GM08714 (cell line): ENCODE results near the gene ARL6IP4.

Experiments used
- H3K4me3 ChIP-seq: fragments of 200-500 bp; sonication (Bioruptor generic); 2 replicates; pipeline ENCODE4 v1.5.1; 2014; ENCODE audit warnings: mild to moderate bottlenecking, low read length, inconsistent platforms
- ZNF274 ChIP-seq: IDR thresholded peaks from 2 replicates; pipeline ENCODE4 v1.6.1; 2012; ENCODE audit warnings: mild to moderate bottlenecking, low read depth, low read length

Gene ARL6IP4

GRCh38 chr12:122996188-122996601 lies 15.7 kb downstream of the ARL6IP4 start:
- H3K4me3 ChIP-seq = no peak overlapping the region
- TF ChIP-seq ZNF274 = no peak

- H3K4me3 ChIP-seq = no peak overlapping the region
- no peak for TF ChIP-seq ZNF274
Measured at GRCh38 chr12:122996621-122997342, 16.3 kb downstream of the ARL6IP4 start.

DNA sequence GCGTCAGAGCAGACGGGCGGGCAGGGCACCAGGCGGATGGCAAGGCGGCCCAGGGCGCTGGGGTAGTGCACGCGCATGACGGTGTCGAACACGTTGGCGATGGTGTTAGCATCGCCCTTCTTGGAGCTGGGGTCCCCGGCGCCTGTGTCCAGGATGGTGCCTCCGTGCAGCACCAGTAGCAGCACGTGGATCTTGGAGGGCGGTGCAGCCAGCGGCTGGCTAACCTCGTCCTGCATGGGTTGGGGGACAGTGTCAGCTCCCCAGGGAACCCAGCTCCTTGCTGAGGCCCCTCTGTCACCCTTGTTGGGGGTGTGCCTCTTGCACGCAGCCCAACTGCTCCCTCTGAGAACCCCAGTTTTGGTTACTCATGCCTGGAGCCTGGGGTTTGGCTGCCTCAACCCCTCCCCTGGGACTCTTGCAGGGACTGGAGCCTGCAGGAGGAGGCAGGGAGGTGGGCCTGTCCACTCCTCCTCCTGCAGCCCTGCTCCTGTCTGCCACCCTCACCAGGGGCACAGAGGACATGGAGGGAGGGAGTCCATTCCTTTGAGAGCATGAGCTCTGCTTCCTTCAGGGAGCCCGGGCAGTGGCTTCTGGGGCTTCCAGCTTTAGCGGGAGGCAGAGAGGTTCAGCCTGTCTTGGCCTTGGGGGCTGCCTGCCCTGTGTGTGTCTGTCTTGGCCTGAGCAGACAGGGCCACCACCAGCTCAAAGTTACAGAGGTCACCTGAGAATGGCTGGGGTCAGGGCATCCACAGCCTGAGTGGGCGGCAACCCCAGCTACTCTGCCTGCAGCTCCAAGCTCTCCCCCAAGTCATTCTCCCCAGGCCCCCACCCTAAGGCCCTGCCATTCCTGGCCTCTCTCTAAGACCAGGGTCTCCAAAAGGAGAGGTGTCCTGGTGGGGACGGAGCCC lies 17.1 kb downstream of the ARL6IP4 start:
- TF ChIP-seq ZNF274 = no peak
- H3K4me3 ChIP-seq = no peak overlapping the region

DNA sequence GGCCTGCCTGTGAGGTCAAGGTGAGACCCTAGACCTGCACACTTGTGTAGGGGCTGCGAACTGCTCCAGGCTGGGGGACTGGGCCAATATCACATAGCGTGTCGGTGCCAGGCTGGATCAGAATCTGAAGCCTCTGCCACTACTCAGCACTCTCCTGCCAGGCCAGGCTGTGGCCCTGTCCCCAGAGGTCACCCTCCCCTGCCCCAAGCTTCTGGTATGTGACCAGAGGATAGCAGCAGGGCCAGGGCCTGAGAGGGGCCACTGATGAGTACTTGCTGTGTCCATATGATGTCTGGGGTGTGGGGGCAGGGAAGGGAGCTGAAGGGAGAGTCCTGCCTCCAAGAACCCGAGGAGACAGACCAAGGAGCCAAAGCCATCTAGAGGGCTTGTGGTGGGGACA lies 17.8 kb downstream of the ARL6IP4 start:
- no peak for TF ChIP-seq ZNF274
- no peak overlapping the region for H3K4me3 ChIP-seq

DNA sequence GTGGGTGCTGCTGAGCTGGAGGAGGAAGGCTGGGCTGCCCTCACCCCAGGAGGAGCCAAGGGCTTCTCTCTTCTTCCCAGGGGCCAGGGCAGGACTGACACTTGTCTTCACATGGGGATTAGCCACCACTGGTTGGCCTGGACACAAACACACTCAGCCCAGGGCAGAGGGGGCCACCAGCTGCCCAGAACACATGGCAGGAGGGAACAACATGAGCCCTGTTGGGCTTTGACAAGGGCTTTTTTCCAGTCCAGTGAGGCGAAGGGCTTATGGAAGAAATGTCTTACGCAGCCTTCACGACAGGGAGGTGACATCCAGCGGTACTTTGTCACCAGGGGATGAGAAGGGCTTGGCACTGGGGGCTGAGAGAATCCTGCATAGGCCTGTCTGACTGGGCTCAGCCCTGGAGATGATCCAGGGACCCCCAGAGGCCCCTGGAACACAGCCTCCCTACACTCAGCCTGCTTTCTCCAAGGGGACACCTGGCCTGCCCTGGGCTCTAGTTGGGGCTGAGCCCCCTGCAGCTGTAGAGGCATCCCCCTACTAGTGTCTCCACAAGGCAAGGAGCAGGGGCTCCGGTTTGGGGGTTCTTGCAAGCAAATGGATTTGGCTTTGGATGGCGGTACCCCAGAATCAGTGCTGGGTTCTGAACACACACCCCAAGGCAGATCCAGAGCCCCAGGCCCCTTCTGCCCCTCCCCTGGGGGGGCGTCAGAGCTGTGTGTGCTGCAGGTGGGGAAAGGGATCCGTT lies 18.9 kb downstream of the ARL6IP4 start:
- TF ChIP-seq ZNF274 = no peak
- H3K4me3 ChIP-seq = no peak overlapping the region

GRCh38 chr12:122999986-123000420 lies 19.5 kb downstream of the ARL6IP4 start:
- no peak for TF ChIP-seq ZNF274

GRCh38 chr12:123000578-123000977 lies 20.1 kb downstream of the ARL6IP4 start:
- no peak overlapping the region for H3K4me3 ChIP-seq
- no peak for TF ChIP-seq ZNF274

More at GRCh38 chr12:122999986-123000420, 19.5 kb downstream of the ARL6IP4 start:
- no peak overlapping the region for H3K4me3 ChIP-seq

- no peak for TF ChIP-seq ZNF274
Measured at GRCh38 chr12:123001464-123001863, 21.0 kb downstream of the ARL6IP4 start.

DNA sequence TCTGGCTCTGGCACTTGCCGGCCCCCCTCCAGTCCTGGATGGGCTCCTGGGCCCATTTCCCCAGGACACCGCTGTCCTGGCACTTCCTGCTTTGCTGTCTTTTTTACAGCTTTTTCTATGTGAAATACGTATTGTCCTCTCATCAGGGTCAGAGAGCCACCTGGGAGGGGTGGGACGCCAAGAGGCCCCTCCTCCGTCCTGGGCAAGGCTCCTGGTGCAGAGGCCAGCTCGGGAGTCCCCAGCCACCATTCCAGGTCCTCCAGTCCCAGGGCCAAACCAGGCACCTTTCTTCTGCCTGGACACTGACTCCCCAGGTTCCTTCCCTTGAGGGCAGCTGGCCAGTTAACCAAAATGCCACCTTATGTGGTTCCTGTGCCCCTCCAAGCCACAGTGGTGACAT lies 22.8 kb downstream of the ARL6IP4 start:
- no peak overlapping the region for H3K4me3 ChIP-seq
- no peak for TF ChIP-seq ZNF274

More at GRCh38 chr12:123001464-123001863, 21.0 kb downstream of the ARL6IP4 start:
- H3K4me3 ChIP-seq = no peak overlapping the region

DNA sequence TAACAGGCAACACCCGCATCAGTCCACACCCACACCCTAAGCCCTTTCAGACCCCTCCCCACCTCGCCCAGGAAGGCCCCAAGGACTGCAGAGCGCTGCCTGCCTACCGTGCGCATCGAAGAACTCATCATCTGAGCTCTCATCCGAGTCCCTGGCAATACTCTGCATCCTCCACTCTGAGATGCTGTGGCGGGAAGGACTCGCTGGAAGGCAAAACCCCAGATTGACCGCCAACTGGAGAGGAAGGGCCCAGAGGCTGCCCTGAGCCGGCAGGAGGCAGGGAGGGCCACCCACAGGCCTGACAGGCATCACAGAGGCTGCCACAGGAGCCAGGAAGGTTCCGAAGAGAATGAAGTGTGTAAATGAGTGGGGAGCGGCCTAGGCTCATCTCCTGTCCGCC lies 23.8 kb downstream of the ARL6IP4 start:
- no peak for TF ChIP-seq ZNF274
- no peak overlapping the region for H3K4me3 ChIP-seq

- no peak for TF ChIP-seq ZNF274
- H3K4me3 ChIP-seq = no peak overlapping the region
Measured at GRCh38 chr12:123005081-123005626, 24.7 kb downstream of the ARL6IP4 start.

GRCh38 chr12:123006977-123007376 lies 26.5 kb downstream of the ARL6IP4 start:
- TF ChIP-seq ZNF274 = no peak
- no peak overlapping the region for H3K4me3 ChIP-seq

GRCh38 chr12:123010110-123010509 lies 29.6 kb downstream of the ARL6IP4 start:
- no peak for TF ChIP-seq ZNF274
- no peak overlapping the region for H3K4me3 ChIP-seq

DNA sequence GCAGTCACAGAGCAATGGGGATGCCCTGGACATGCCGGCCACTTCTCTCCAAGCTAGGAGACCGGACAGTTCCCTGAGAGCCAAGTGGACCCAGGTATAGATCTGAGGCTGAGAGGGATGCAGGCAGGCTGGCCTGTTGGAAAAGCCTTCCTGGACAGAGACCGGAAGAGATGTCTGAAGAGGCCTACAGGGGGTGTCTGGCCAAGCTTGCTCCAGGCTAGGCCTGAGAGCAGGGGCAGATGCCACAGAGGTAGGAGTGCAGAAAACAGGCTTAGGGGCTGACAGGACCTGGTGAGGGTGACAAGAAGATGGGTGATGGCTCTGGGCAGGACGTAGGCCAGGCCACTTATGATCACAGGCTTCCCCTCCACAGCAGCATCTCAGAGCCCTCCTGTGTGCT lies 30.2 kb downstream of the ARL6IP4 start:
- TF ChIP-seq ZNF274 = no peak

More for the DNA sequence above, 30.2 kb downstream of the ARL6IP4 start:
- no peak overlapping the region for H3K4me3 ChIP-seq
